Activated naive CD4-positive, alpha-beta T cell treated with anti-CD3 and anti-CD28 coated beads for 36 hours (primary cell): ENCODE results near the gene CKAP2L. TPM values are rescaled to one million over a fixed set of nuclear protein-coding genes. Genes with fewer than 3 reads are reported as not detected.
A peak's percentile ranks its signal among the peaks of the same experiment; 100 is the strongest.

ENCODE experiments used
- CTCF ChIA-PET: fragments of 350-600 bp; sonication (Branson Sonifier 250); formaldehyde crosslinking; loops from one replicate; lab custom pipeline; 2021; ENCODE audit warnings: antibody characterized with exemption; lab: Charles Lee
- DNase-seq: peaks from one replicate; pipeline ENCODE4 v3.0.0-alpha.2; 2020
- H3K27ac Mint-ChIP-seq: one replicate; pipeline ENCODE4 v1.8.0; 2021; ENCODE audit warnings: mild to moderate bottlenecking, mixed read lengths
- H3K27me3 Mint-ChIP-seq: one replicate; pipeline ENCODE4 v1.8.0; 2021; ENCODE audit warnings: low read depth, mixed read lengths
- H3K36me3 Mint-ChIP-seq: one replicate; pipeline ENCODE4 v1.8.0; 2021; ENCODE audit warnings: low read depth, mixed read lengths
- H3K4me1 Mint-ChIP-seq: one replicate; pipeline ENCODE4 v1.8.0; 2021; ENCODE audit warnings: low read depth, mixed read lengths
- H3K4me3 Mint-ChIP-seq: one replicate; pipeline ENCODE4 v1.8.0; 2021; ENCODE audit warnings: mild to moderate bottlenecking, moderate library complexity, mixed read lengths
- H3K9me3 Mint-ChIP-seq: one replicate; pipeline ENCODE4 v1.8.0; 2021; ENCODE audit warnings: mixed read lengths
- intact Hi-C: fragments of 100-400 bp; cut with micrococcal nuclease; formaldehyde crosslinking; loops from one replicate; pipeline ENCODE4 v1.15.1; 2023
- total RNA-seq, 2 experiments: library from RNA; stranded (reverse); gene quantifications; one replicate each; pipeline ENCODE4 v1.2.3, GENCODE V29; 2021

The CKAP2L gene
- total RNA-seq, 2 experiments from 2014 or later: 49.2 to 50.8 TPM

- Mint-ChIP-seq H3K9me3 (no peaks in the 10 kb centered on the region), H3K4me1 (peaks cover 9% of the 10 kb centered on the region), H3K36me3 (peaks cover 48% of the 10 kb centered on the region), H3K27ac (no peak overlapping the region), H3K4me3 (no peak overlapping the region), H3K27me3 (no peaks in the 10 kb centered on the region)
- DNase-seq: no peak
- CTCF ChIA-PET: interaction anchor here (9.7 kb wide), 1 partner anchor 132 kb away, joined by 118 read pairs; no protein-coding TSS in a partner anchor
- intact Hi-C loops: no loop called here
Observed at GRCh38 chr2:112754564-112754963, 9.8 kb downstream of the CKAP2L start.

GRCh38 chr2:112752667-112753066, 11.7 kb downstream of the CKAP2L start:
- no peak overlapping the region for H3K27ac Mint-ChIP-seq
- peaks cover 10% of the 10 kb centered on the region for H3K4me1 Mint-ChIP-seq
- H3K9me3 Mint-ChIP-seq: no peaks in the 10 kb centered on the region
- intact Hi-C loops: no loop called here
- CTCF ChIA-PET: interaction anchor here (0.6 to 9.7 kb wide), 5 partner anchors 10 to 189 kb away, joined by 3 to 118 read pairs (median 4); no protein-coding TSS in a partner anchor
- no peaks in the 10 kb centered on the region for H3K27me3 Mint-ChIP-seq
- peaks cover 41% of the 10 kb centered on the region for H3K36me3 Mint-ChIP-seq
- DNase-seq: no peak
- no peak overlapping the region for H3K4me3 Mint-ChIP-seq

GRCh38 chr2:112751451-112752197, 12.8 kb downstream of the CKAP2L start:
- Mint-ChIP-seq H3K9me3 (no peaks in the 10 kb centered on the region), H3K36me3 (peaks cover 38% of the 10 kb centered on the region), H3K27ac (no peak overlapping the region), H3K4me1 (peaks cover 10% of the 10 kb centered on the region), H3K4me3 (no peak overlapping the region), H3K27me3 (no peaks in the 10 kb centered on the region)
- no peak for DNase-seq
- CTCF ChIA-PET: interaction anchor here (0.8 to 9.7 kb wide), 4 partner anchors 17 to 193 kb away, joined by 3 to 118 read pairs (median 38); no protein-coding TSS in a partner anchor
- intact Hi-C loops: no loop called here

- Mint-ChIP-seq H3K4me3 (no peak overlapping the region), H3K27me3 (no peaks in the 10 kb centered on the region), H3K36me3 (peaks cover 34% of the 10 kb centered on the region), H3K4me1 (peaks cover 10% of the 10 kb centered on the region), H3K9me3 (no peaks in the 10 kb centered on the region), H3K27ac (no peak overlapping the region)
- no peak for DNase-seq
- CTCF ChIA-PET: interaction anchor here (0.5 to 9.7 kb wide), 18 partner anchors 10 to 392 kb away, joined by 3 to 118 read pairs (median 4); no protein-coding TSS in a partner anchor
- intact Hi-C loops: no loop called here
Observed at GRCh38 chr2:112750560-112750843, 13.9 kb downstream of the CKAP2L start.

GRCh38 chr2:112749755-112750559, 14.5 kb downstream of the CKAP2L start:
- no peak overlapping the region for H3K4me3 Mint-ChIP-seq
- H3K36me3 Mint-ChIP-seq: peaks cover 30% of the 10 kb centered on the region
- no peak overlapping the region for H3K27ac Mint-ChIP-seq
- H3K9me3 Mint-ChIP-seq: no peaks in the 10 kb centered on the region
- DNase-seq: peak; percentile 90
- H3K27me3 Mint-ChIP-seq: no peaks in the 10 kb centered on the region
- CTCF ChIA-PET: interaction anchor here (0.5 to 9.7 kb wide), 47 partner anchors 10 to 391 kb away, joined by 3 to 118 read pairs (median 4); no protein-coding TSS in a partner anchor
- intact Hi-C loops: loop anchor here (1.0 kb wide), 3 partner anchors 135 to 209 kb away; no protein-coding TSS in a partner anchor
- peaks cover 10% of the 10 kb centered on the region for H3K4me1 Mint-ChIP-seq

- Mint-ChIP-seq H3K9me3 (no peaks in the 10 kb centered on the region), H3K36me3 (peaks cover 35% of the 10 kb centered on the region), H3K27me3 (no peaks in the 10 kb centered on the region), H3K4me1 (no peaks in the 10 kb centered on the region), H3K27ac (no peak overlapping the region), H3K4me3 (no peak overlapping the region)
- CTCF ChIA-PET: interaction anchor here (0.6 to 4.2 kb wide), 6 partner anchors 9 to 205 kb away, joined by 3 to 28 read pairs (median 4); no protein-coding TSS in a partner anchor
- intact Hi-C loops: no loop called here
- no peak for DNase-seq
Observed at GRCh38 chr2:112740527-112740926, 23.9 kb downstream of the CKAP2L start.

GRCh38 chr2:112737542-112738232, 26.7 kb downstream of the CKAP2L start:
- no peaks in the 10 kb centered on the region for H3K27me3 Mint-ChIP-seq
- no peak overlapping the region for H3K4me3 Mint-ChIP-seq
- H3K27ac Mint-ChIP-seq: no peak overlapping the region
- H3K36me3 Mint-ChIP-seq: peaks cover 25% of the 10 kb centered on the region
- DNase-seq: no peak
- CTCF ChIA-PET: interaction anchor here (0.6 to 4.2 kb wide), 11 partner anchors 8 to 239 kb away, joined by 3 to 28 read pairs (median 4); no protein-coding TSS in a partner anchor
- intact Hi-C loops: no loop called here
- no peaks in the 10 kb centered on the region for H3K4me1 Mint-ChIP-seq
- H3K9me3 Mint-ChIP-seq: no peaks in the 10 kb centered on the region

- CTCF ChIA-PET: interaction anchor here (0.6 to 1.3 kb wide), 4 partner anchors 16 to 146 kb away, joined by 3 to 5 read pairs (median 4); no protein-coding TSS in a partner anchor
- intact Hi-C loops: no loop called here
Observed at GRCh38 chr2:112733871-112734270, 30.5 kb downstream of the CKAP2L start.

GRCh38 chr2:112733456-112733855, 31.0 kb downstream of the CKAP2L start:
- CTCF ChIA-PET: interaction anchor here (1.3 kb wide), 1 partner anchor 16 kb away, joined by 3 read pairs; no protein-coding TSS in a partner anchor
- no peak for DNase-seq
- no peaks in the 10 kb centered on the region for H3K9me3 Mint-ChIP-seq
- H3K4me3 Mint-ChIP-seq: no peak overlapping the region
- H3K4me1 Mint-ChIP-seq: no peaks in the 10 kb centered on the region
- H3K36me3 Mint-ChIP-seq: no peaks in the 10 kb centered on the region
- no peaks in the 10 kb centered on the region for H3K27me3 Mint-ChIP-seq
- H3K27ac Mint-ChIP-seq: no peak overlapping the region
- intact Hi-C loops: no loop called here

More at GRCh38 chr2:112733871-112734270, 30.5 kb downstream of the CKAP2L start:
- no peak for DNase-seq
- Mint-ChIP-seq H3K4me1 (no peaks in the 10 kb centered on the region), H3K36me3 (peaks cover 2% of the 10 kb centered on the region), H3K27me3 (no peaks in the 10 kb centered on the region), H3K4me3 (no peak overlapping the region), H3K9me3 (no peaks in the 10 kb centered on the region), H3K27ac (no peak overlapping the region)

GRCh38 chr2:112731479-112731878, 32.9 kb downstream of the CKAP2L start:
- H3K4me1 Mint-ChIP-seq: peaks cover 2% of the 10 kb centered on the region
- DNase-seq: no peak
- intact Hi-C loops: no loop called here
- no peak overlapping the region for H3K27ac Mint-ChIP-seq
- no peaks in the 10 kb centered on the region for H3K36me3 Mint-ChIP-seq
- no peaks in the 10 kb centered on the region for H3K27me3 Mint-ChIP-seq
- H3K4me3 Mint-ChIP-seq: no peak overlapping the region
- CTCF ChIA-PET: interaction anchor here (0.6 to 1.5 kb wide), 3 partner anchors 18 to 210 kb away, joined by 3 to 4 read pairs (median 3); no protein-coding TSS in a partner anchor
- H3K9me3 Mint-ChIP-seq: no peaks in the 10 kb centered on the region

- Mint-ChIP-seq H3K27ac (no peak overlapping the region), H3K4me1 (peaks cover 4% of the 10 kb centered on the region), H3K36me3 (no peaks in the 10 kb centered on the region), H3K27me3 (no peaks in the 10 kb centered on the region), H3K4me3 (no peak overlapping the region), H3K9me3 (no peaks in the 10 kb centered on the region)
- CTCF ChIA-PET: interaction anchor here (0.6 to 7.7 kb wide), 5 partner anchors 19 to 211 kb away, joined by 3 to 160 read pairs (median 4); no protein-coding TSS in a partner anchor
- DNase-seq: no peak
- intact Hi-C loops: no loop called here
Observed at GRCh38 chr2:112730791-112731190, 33.6 kb downstream of the CKAP2L start.
